Fibroblast of peridontal ligament (primary cell): Measurements from ENCODE around the gene AKR1B1.

ENCODE experiments used
- DNase-seq: peaks from one replicate; pipeline ENCODE4 v3.0.0-alpha.2; 2010; ENCODE audit errors: extremely low read depth

The AKR1B1 gene

DNA sequence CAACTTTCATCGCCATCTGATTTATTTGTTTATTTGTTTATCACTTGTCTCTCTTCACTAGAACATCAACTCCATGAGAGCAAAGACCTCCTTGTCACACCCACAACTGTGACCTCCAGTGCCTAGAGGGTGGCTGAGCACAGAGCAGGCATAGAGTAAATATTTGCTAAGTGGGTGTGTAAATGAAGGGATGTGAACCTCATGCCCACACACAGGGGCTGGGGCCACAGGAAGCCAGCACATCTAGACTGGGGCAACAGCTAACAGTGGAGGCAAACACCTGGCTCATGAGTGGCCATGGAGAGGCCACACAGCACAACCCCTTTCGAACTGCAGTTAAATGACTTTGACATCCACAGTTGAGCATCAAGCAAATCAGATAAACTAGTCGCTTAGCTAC is 39.8 kb downstream of the AKR1B1 start:
- no peak for DNase-seq

DNA sequence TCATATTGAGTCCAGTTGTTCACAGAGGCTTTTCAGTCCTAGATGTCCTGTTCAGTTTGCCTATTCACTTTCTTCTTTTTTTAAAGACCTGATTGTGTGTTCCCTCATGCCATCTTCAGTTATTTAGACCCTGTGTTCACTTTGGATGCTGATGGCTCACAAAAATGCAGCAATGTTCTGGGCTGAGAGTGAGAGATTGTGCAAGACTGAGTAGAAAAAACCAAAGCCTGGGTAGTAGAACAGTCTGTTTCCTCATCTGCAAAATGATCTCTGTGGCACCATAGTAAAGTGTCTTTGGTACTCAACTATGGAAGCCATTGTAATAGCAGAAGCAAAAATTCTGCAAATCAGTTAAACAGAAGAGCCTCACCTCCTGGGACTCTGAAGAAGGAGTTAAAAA is 43.2 kb downstream of the AKR1B1 start:
- no peak for DNase-seq

- no peak for DNase-seq
Observed at GRCh38 chr7:134414109-134414508, 44.8 kb downstream of the AKR1B1 start.

GRCh38 chr7:134407311-134407710 is 51.6 kb downstream of the AKR1B1 start:
- no peak for DNase-seq

DNA sequence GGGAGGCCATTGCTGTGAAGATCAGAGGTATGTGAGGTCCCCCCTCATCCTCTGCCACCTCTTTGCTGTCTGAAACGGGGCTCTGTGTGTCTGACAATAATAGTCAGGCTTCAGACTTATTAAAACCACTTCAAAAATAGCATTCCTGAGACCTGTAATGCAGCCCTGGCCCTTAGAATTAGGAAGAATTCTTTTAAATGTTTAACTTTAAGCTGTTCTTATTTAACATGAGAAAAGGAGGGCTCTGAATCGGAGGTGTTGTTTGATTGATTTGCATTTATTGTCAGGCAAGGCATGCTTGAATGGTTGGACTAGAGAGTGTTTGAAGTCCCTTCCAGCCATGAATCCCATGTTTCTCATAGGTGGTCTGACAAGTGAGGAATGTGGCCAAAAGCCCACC is 52.5 kb downstream of the AKR1B1 start:
- no peak for DNase-seq

- DNase-seq, result no peak
Observed at GRCh38 chr7:134405299-134405698, 53.6 kb downstream of the AKR1B1 start.

DNA sequence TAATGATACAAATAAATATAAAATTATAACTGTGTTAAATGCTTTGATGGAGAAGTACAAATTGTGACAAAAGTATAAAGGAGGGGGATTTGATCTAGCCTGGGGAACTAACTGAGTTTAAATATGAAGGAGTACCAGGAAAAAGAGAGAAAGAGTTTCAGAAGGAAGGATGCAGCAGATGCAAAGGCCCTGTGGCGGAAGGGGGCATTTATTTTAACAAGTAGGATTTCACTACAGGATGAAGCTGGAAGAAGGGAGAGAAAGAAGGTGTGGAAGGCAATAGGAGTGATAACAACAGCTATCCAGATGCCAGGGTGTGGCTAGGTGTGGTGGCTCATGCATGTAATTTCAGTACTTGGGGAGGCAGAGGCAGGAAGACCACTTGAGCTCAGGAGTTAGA is 55.8 kb downstream of the AKR1B1 start:
- no peak for DNase-seq

DNA sequence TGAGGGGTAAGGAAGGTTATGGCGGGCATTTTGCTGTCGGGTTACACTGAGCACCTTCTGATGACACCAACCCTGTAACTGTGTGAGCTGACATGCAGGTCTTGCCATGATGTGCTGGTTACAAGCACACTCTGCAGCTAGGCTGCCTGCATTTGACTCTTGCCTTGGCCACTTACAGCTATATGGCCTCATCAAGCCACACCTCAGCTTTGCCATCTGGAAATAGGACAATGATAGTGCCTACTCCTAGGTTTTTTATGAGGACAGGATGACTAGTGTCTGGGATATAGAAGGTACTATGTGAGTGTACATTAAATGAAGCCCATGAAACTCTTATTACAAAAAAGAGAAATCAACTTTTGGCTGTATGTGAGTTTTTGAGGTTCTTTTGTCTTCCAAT is 58.0 kb downstream of the AKR1B1 start:
- no peak for DNase-seq

GRCh38 chr7:134396031-134396430 is 62.9 kb downstream of the AKR1B1 start:
- no peak for DNase-seq

DNA sequence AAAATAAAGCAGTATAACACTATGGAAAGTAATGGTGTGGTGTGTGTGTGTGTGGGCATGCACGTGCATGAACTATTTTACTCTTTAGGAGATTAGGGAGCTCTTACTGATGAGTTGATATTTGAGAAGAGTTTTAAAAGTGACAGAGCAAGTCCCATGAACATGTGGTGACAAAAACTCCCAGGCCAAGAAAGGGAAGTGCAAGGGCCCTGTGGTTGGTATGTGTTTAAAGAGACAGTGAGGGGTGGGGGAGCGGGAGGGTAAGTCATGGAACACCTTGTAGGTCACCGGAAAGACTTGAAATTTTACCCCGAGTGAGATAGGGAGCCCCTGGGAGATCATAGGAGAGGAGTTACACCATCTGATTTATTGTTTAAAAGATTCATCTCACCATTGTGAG is 63.3 kb downstream of the AKR1B1 start:
- no peak for DNase-seq

GRCh38 chr7:134394056-134394455 is 64.8 kb downstream of the AKR1B1 start:
- no peak for DNase-seq
